Fibroblast of skin of back (primary cell): ENCODE results near the gene EPHB4. TPM values are rescaled to one million over a fixed set of nuclear protein-coding genes. Genes with fewer than 3 reads are reported as not detected.
"Not testable (repeated sequence)": the region's sequence is repeated elsewhere in the genome, so short reads cannot be mapped to it uniquely, and the experiment has no call there.

Experiments used
- DNase-seq: peaks from one replicate; pipeline ENCODE4 v3.0.0-alpha.2; 2013
- polyA plus RNA-seq, 2 experiments: library from polyadenylated mRNA; unstranded; fragments of 120-200 nt; gene quantifications; one replicate each; pipeline ENCODE4 v1.2.1, GENCODE V29; 2013; ENCODE audit not compliant: insufficient read length in 2 of 2

Gene EPHB4
- polyA plus RNA-seq (2013, experiment 1 of 2; ENCODE audit: insufficient read length): 72.2 TPM
- polyA plus RNA-seq (2013, experiment 2 of 2; ENCODE audit: insufficient read length): 53.5 TPM

DNA sequence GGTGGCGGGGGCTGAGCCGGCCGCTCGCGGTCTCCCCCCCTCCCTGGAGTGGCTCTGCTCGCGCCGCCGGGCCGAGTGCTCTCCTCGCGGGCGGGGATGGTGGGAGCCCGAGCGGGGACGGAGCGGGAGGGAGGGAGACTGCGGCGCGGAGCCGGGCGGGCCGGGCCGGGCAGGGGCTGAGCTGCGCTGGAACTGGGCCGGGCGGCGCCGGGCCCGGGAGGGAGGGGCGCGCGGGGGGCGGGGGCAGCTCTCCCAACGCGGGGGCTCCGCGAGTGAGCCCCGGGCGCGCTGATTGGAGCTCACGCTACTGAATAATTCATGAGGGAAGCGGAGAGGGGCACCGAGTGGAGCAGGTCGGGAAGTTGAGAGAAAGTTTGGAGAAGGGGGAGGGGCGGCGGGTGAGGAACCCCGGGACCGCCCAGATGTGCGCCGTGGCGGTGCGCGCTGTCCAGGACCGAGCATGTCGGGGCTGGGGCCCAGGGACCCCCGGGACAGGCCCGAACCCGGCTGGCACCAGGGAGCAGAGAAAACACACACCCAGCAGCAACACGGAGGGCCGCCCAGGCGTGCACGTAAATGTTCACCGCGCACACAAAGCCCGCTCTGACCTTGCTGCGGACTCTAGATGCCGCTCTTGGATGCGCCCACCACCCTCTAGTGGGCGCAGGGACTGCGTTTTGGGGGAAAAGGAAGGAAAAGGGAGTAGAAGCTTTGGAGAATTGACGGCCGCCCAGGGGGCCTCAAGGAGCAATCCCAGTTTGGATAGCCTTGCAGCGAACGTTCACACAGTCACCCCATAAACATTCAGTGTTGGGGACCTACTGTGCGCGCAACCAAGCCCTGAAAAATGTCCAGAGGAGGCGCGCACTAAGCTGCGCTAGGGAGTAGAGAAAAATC, at the start of gene EPHB4:
Gene EPHB4 (minus strand): TSS at position 194 of the 897 bp plus-strand sequence. CDS start 493 bp downstream, outside the sequence.
- peak; percentile 93 for DNase-seq

DNA sequence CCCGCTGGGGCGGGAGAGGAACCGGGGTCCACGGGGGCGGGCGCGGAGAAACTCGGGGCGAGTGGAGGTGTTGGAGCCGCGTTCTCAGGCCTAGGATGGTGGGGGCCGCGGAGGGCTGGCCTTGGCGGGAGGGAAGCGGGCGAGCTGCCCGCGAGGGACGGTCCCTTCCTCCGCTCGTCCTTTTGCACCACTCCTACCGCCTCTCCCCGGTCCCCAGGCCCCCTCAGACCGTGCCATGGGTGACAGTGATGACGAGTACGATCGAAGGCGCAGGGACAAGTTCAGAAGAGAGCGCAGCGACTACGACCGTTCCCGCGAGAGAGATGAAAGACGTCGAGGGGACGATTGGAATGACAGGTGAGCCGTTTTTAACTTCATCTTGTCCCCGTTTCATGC, 48.0 kb upstream of the EPHB4 start:
- DNase-seq: no peak

DNA sequence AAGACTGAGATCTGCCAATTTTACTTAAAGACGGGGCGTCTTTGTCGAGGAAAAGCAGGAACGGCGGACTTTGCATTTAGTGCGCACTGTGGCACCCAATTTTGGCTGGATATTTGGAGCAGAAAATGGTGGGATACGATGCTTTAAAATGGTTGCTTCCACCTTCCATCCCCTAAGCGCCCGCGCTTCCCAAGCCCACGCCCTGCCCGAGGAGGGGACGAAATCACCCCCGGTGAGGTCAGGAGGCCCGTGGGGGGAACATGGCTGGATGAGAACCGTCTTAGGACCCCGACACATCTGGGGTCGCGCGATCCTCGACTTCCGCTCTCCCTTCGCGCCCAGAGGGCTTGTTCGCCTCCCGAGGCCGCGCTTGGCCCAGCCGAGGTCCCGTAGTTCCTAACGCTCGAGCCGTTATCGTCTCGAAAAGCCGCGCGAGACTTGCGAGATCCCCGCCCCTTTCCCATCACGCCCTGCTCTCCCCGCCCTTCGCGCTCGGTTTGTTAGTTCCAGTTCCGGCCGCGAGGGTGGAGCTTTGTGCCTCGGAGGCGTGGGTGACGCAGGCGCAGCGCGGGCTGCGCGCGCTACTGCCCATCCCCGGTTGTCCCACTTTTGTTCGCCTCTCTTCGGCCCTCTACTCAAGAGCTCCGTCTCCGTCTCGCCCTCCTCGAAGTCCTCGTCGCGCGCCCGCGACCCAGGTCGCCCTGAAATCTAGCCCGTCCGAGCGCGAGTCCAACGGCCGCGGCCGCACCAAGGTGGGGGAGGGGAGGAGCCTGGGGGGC, 47.4 kb upstream of the EPHB4 start, which contains the start of gene SRRT:
Gene SRRT (plus strand): TSS at position 527 of the 779 bp plus-strand sequence. CDS start 488 bp downstream, outside the sequence.
- peak; percentile 98 for DNase-seq

DNA sequence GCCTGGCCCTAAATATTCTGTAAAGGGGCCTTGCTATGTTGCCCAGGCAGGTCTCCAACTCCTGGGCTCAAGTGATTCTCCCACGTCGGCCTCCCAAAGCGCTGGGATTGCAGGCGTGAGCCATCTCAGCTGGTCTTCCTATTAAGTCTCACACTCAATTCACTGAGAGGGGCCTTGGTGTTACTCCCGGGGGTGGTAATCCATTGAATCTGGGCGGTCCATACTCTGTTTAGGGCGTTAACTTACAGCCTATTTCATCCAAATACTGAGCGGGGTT, 46.9 kb upstream of the EPHB4 start:
- DNase-seq: no peak

DNA sequence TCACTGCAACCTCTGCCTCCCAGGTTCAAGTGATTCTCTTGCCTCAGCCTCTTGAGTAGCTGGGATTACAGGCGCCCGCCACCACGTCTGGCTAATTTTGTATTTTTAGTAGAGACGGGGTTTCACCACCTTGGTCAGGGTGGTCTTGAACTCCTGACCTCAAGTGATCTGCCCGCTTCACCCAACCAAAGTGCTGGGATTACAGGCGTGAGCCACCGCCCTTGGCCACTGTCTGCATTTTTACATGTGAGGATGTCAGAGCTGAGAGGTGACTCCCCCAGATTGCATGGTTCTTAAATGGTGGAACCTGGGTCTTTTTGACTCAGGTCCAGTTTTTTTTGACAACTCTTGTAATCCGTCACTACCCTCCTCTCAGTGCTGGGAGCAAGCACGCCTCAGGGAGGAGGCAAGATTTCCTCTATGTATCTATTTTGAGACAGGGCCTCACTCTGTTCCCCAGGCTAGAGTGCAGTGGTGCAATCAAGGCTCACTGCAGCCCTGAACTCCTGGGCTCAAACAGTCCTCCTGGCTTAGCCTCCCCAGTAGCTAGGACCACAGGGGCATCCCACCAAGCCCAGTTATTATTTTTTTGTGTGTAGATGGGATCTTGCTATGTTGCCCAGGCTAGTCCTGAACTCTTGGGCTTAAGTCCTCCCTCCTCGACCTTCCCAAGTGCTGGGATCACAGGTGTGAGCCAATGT, 46.4 kb upstream of the EPHB4 start:
- DNase-seq: no peak

DNA sequence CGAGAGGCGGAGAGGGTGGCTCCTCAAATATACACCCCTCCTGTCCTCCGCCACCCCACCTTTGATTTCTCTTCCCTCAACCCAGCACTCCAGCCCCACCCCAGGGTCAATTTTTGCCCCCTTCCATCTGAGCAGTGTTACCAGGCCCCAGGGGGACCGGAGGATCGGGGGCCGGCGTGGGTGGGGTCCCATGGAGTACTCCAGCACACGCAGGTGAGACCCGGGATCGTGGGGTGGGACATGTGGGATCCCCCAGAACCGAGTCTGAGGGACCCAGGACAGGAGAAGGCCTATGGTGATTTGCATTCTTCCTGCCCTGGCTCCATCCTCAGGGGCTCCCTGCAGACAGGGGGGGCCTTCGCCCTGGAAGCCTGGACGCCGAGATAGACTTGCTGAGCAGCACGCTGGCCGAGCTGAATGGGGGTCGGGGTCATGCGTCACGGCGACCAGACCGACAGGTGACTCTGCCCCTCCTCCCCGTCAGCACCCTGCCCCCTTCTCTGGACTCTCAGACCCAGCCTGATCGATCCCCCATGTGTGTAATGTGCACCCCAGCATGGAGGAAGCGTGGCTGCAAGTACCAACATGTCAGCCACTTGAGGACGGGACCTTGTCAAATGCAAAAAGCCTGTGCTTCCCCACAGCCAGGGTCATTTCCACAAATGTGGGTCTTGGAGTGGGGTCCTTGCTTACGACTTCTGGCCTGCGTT, 40.6 kb upstream of the EPHB4 start:
- DNase-seq: no peak

DNA sequence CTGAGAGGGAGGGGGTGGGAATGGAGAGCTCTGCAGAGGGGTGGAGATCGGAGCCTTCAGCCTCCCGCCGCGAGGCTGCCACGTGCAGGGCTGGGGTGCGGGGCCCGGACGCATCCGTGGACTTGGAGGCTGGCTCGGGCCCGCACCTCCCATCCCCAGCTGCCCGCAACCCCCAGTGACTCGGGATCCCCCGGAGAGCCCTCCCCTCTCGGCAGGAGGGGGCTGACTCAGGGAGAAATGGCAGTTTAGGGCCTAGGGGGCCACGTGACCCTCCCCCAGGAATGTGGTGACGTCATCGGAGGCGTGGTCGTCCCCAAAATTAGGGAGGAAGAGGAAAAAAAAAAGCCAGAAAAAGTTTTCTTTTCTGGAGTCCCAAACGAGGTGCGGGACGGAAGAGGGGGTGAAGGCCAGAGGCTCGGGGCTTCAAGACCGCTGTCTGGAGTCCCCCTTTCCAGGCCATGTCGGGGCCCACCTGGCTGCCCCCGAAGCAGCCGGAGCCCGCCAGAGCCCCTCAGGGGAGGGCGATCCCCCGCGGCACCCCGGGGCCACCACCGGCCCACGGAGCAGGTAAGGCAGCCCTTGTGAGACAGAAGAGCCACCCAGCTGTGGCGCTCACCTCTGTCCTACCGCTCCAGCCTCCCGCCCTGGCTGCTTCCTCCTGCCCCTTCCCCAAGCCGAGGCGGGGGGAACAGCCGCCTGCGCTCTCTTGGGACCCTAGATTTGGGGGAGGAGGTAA, 39.9 kb upstream of the EPHB4 start, which contains the start of gene TRIP6:
Gene TRIP6 (plus strand): TSS at position 348 of the 736 bp plus-strand sequence. CDS start 111 bp downstream, at position 459.
- peak; percentile 96 for DNase-seq

DNA sequence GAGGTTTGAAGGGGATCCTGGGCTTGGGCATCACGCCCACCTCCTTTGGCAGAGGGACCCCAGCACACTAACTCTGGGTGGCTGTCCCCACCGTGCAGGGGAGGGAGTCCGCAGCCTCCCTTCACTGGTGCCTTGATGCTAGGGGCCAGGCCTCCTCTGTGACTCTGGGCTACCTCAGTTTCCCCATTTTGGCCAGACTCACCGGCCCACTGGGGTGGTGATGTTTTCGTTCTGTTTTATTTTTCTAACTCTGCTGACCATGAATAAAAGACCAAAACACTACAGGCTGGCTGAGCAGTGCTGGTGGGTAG, 39.4 kb upstream of the EPHB4 start:
- no peak for DNase-seq

DNA sequence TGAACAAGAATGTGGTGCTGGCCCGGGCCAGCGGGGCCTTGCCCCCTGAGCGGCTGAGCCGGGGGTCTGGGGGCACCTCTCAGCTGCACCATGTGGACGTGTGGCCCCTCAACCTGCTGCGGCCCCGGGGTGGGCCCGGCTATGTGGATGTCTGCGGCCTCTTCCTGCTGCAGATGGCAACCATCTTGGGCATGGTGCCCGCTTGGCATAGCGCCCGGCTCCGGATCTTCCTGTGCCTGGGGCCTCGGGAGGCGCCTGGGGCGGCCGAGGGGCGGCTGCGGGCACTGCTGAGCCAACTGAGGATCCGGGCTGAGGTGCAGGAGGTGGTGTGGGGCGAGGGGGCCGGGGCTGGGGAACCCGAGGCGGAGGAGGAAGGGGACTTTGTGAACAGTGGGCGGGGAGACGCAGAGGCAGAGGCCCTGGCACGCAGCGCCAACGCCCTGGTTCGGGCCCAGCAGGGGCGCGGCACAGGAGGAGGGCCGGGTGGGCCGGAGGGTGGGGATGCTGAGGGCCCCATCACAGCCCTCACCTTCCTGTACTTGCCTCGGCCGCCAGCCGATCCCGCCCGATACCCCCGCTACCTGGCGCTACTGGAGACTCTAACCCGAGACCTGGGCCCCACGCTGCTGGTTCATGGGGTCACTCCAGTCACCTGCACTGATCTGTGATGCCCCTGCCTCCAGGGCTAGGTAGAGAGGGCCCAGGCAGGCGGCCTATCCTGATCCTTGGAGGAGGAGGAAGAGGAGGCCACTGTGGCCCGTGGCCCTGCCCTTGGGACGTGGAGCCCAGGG, 38.8 kb upstream of the EPHB4 start:
- no peak for DNase-seq

DNA sequence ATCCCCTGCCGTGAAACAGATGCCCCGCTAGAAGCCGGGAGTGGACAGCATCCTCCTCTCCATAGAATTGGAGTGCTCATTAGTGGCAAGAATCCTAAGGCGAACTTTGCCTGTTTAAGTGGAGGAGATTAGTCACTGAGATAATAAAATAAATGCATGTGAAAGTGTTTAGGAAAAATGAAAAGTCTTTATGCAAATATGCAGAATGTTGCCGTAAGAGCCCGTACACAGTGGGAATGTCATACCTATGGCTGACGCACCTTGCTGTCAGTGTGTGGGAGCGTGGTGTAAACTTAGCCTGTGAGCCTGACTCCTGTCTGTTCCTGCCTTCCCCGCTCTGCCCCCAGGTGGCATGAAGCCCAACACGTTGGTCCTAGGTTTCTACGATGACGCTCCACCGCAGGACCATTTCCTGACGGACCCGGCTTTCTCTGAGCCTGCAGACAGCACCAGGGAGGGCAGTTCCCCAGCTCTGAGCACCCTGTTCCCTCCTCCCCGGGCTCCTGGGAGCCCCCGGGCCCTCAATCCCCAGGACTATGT, 38.1 kb upstream of the EPHB4 start:
- no peak for DNase-seq

DNA sequence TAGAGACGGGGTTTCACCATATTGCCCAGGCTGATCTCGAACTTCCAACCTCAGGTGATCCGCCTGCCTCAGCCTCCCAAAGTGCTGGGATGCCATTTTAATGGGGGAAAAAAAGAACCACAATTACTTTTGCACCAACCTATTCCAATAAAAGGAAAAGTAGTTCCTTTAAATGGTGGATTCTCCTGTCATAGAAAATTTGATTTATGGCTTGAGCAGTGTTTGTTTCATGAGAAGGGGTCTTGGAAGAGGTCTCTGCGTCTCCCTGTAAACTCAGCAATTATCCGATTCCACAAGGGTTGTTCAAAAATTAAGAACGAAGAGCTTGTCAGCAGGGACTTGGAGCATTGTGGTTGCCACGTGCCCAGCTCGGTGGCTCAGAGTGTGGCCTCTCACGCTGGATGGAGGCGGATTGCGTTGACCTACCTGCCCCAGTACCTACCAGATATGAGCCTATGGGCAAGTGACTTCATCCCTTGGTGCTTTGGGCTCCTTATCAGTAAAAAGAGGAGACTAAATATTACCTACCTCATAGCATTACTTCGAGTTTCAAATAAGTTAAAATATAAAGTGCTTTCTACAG, 37.0 kb upstream of the EPHB4 start:
- DNase-seq: no peak

DNA sequence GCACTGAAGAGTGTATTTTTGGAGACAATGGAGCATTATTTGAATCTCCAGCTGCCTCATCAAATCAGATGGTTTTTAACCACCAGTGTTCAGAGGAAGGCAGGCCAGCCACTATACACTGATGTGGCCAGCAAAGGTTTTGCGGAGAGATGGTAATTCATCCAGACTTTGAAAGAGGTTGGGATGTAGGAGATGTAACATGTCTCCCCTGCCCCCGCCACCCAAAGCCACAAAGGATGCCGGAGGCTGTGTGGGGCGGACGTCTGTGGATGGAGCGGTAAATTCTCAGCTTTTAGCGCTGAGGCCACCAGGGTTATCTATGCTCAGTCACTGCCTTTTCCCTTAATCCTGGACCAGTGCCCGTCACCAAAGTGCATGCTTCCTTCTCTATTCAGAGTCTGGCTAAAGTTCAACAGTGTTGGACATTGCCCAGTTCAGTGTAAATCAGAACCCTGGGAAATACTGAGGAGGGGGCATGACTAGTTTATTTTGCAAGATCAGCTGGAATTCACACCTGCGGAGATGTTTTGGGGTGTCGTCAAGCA, 36.2 kb upstream of the EPHB4 start:
- DNase-seq: no peak

DNA sequence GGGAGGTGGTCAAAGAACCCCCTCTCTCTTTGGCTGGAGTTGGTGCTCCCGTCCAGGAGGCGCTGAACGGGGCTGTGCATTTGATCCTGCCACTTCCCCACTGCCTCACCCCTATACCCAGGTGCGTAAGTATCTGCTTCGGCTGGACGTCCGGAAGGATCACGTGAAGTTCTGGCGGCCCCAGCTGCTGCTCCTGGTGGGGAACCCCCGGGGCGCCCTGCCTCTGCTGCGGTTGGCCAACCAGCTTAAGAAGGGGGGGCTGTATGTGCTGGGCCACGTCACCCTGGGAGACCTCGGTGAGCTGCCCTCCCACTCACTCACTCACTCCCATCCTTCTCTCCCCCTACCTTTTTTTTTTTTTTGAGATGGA, 34.3 kb upstream of the EPHB4 start:
- no peak for DNase-seq

DNA sequence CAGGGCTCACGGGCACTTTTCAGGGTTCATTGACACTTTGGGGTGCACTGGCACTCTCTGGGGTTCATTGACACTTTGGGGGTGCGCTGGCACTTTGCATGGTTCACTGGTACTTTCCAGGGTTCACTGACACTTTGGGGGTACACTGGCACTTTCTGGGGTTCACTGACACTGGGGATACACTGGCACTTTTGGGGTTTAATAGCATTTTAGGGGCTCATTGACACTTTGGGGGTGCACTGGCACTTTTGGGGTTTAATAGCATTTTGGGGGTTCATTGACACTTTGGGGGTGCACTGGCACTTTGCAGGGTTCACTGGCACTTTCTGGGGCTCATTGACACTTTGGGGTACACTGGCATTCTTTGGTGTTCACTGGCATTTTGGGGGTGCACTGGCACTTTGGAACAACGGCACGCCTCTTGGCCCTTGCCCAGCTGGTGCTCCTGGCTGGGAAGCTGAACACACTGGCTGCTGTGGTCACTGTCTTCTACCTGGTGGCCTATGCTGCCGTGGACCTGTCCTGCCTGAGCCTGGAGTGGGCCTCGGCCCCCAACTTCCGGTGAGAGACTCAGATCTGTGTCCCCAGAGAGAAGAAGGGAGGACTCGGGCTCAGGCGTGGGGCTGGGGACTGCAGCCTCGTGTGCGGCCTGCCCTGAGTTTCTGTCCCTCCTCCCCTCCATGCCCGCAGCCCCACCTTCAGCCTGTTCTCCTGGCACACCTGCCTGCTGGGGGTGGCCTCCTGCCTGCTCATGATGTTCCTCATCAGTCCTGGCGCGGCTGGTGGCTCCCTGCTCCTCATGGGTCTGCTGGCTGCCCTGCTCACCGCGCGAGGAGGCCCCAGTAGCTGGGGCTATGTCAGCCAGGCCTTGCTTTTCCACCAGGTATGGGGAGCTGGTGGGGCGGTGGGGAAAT, 33.6 kb upstream of the EPHB4 start:
- no peak for DNase-seq

DNA sequence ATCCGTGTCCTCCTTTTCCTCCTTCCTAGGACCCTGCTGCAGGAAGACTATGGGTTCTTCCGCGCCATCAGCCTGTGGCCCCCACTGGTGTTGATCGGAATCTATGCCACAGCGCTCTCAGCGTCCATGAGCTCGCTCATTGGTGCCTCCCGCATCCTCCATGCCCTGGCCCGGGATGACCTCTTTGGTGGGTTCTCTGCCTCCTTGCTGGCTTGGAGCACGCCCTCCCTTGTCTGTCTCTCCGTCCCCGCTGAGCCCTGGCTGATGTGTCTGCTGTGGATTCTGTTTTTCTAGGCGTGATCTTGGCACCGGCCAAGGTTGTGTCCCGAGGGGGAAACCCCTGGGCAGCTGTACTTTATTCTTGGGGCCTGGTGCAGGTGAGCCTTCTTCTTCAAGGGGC, 32.5 kb upstream of the EPHB4 start:
- no peak for DNase-seq

DNA sequence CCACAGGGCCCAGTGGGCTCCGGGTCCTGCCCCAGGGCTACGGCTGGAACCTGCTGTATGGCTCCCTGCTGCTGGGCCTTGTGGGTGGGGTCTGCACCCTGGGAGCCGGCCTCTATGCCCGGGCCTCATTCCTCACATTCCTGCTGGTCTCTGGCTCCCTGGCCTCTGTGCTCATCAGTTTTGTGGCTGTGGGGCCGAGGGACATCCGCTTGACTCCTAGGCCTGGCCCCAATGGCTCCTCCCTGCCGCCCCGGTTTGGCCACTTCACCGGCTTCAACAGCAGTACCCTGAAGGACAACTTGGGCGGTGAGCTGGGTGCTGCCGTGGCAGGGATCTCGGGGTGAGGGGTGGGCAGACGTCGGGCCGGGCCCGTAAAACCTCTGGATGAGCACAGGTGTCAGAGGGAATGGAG, 29.6 kb upstream of the EPHB4 start:
- no peak for DNase-seq

DNA sequence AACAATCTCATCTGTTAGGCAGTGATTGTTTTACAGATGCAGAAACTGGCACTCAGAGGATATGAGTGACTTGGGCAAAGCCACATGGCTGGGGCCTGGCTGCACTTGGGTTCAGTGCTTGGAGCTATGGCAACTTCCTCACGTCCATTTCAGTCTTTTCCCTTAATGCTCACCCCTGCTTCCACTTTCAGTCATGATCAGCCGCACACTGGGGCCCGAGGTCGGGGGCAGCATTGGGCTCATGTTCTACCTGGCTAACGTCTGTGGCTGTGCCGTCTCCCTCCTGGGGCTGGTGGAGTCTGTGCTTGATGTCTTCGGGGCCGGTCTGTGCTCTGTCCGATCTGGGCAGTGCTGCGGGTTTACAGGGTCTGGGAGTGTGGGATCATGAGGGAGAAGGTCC, 28.2 kb upstream of the EPHB4 start:
- DNase-seq: no peak

DNA sequence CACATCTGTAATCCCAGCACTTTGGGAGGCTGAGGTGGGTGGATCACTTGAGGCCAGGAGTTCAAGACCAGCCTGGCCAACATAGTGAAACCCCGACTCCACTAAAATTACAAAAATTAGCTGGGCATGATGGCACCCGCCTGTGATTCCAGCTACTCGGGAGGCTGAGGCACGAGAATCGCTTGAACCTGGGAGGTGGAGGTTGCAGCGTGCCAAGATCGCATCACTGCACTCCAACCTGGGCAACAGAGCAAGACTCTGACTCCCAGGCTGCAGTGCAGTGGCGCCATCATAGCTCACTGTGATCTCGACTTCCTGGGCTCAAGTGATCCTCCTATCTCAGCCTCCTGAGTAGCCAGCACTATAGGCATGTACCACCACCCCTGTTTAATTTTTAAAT, 27.6 kb upstream of the EPHB4 start:
- DNase-seq: not testable (repeated sequence)
